ENCODE data around the gene ITGA2B. TPM values are rescaled to one million over a fixed set of nuclear protein-coding genes. Genes with fewer than 3 reads are reported as not detected.
"Not testable (repeated sequence)": the region's sequence is repeated elsewhere in the genome, so short reads cannot be mapped to it uniquely, and the experiment has no call there.

The ITGA2B gene
- total and polyA plus RNA-seq, 2 experiments from 2014 or later = 0.77 to 3.6 TPM

- H3K27me3 ChIP-seq = no peaks in the 10 kb centered on the region
- no peak for TF ChIP-seq EZH2phosphoT487 (IDR thresholded peaks at IDR 0.05; ENCODE audit: low read depth, severe bottlenecking, unreplicated experiment)
- no peak for TF ChIP-seq EZH2 (IDR thresholded peaks at IDR 0.05; ENCODE audit: borderline replicate concordance)
- no peak for TF ChIP-seq CTCF (IDR thresholded peaks at IDR 0.05; ENCODE audit: poor library complexity)
- no peaks in the 10 kb centered on the region for H3K9me2 ChIP-seq (replicated peaks; ENCODE audit: insufficient read depth)
- no peak overlapping the region for H3K4me3 ChIP-seq
- H2AFZ ChIP-seq = no peak overlapping the region
- no peaks in the 10 kb centered on the region for H3K79me2 ChIP-seq
- H4K20me1 ChIP-seq (ENCODE audit: insufficient read depth, poor library complexity, severe bottlenecking) = no peaks in the 10 kb centered on the region
- H3K27ac ChIP-seq = no peak overlapping the region
- no peaks in the 10 kb centered on the region for H3K36me3 ChIP-seq (replicated peaks; ENCODE audit: insufficient read depth, low read depth)
- H3K4me1 ChIP-seq (ENCODE audit: insufficient read depth) = no peaks in the 10 kb centered on the region
- H3K4me2 ChIP-seq = no peak overlapping the region
- DNase-seq (ENCODE audit: low spot score) = no peak
- WGBS (ENCODE audit: low lambda C conversion rate, missing lambda C conversion rate) = 97% methylated on average over 2 of the region's 2 CpGs
- no peaks in the 10 kb centered on the region for H3K9me3 ChIP-seq (ENCODE audit: low read depth)
These were observed 5.4 kb upstream of the ITGA2B start for GRCh38 chr17:44394833-44395232.

DNA sequence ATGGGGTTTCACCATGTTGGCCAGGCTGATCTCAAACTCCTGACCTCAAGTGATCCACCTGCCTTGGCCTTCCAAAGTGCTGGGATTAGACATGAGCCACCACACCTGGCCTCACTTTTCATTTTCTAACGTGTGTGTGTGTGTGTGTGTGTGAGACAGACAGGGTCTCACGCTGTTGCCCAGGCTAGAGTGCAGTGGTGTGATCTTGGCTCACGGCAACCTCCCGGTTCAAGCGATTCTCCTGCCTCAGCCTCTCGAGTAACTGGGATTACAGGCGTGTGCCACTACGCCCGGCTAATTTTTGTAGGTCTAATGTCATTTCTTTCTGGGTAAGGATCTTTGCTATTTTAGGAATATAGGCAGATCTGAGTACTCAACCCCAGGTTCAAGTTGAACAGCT, 4.7 kb upstream of the ITGA2B start:
- not testable (repeated sequence) for H3K36me3 ChIP-seq (replicated peaks; ENCODE audit: insufficient read depth, low read depth)
- 95% methylated on average over 9 of the region's 9 CpGs for WGBS (ENCODE audit: low lambda C conversion rate, missing lambda C conversion rate)

DNA sequence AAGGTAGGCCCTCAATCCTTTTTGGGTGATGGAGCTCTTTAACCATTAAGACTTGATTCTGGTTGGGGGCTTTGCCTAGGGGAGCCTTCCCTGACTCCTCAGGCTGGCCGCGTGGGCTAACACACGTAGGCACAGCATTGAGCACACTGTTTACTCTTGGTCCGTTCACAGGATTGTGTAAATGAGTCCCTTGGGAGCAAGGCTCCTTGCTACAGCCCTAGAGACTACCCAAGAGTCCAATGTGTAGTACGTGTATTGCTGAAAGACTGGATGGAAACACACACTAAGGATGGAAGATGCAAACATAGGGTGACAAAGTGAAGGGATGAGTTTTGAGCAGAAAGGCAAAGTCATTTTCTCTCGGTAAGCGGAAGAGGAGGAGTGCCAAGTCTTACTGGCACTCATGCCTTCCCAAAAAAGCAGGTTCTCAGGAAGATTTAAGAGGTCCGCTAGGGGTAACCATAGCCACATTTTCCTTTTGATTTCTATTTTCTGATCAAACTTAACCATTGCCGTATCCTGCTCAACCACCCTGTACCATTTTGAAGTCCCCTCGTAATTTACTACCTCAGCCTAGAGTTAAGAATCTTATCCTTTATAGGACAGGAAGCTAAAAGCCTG, 911 bp upstream of the ITGA2B start:
- Histone ChIP-seq H4K20me1 (ENCODE audit: insufficient read depth, poor library complexity, severe bottlenecking) (no peaks in the 10 kb centered on the region), H3K4me3 (no peak overlapping the region), H3K27ac (no peak overlapping the region), H3K9me3 (ENCODE audit: low read depth) (no peaks in the 10 kb centered on the region), H3K36me3 (replicated peaks; ENCODE audit: insufficient read depth, low read depth) (no peaks in the 10 kb centered on the region), H3K9me2 (replicated peaks; ENCODE audit: insufficient read depth) (no peaks in the 10 kb centered on the region), H3K4me1 (ENCODE audit: insufficient read depth) (peaks cover 5% of the 10 kb centered on the region), H3K27me3 (peaks cover 10% of the 10 kb centered on the region), H3K79me2 (no peaks in the 10 kb centered on the region), H3K4me2 (no peak overlapping the region), H2AFZ (no peak overlapping the region)
- DNase-seq (ENCODE audit: low spot score) = no peak
- TF ChIP-seq EZH2phosphoT487 (IDR thresholded peaks at IDR 0.05; ENCODE audit: low read depth, severe bottlenecking, unreplicated experiment) = no peak
- TF ChIP-seq CTCF (IDR thresholded peaks at IDR 0.05; ENCODE audit: poor library complexity) = no peak
- no peak for TF ChIP-seq EZH2 (IDR thresholded peaks at IDR 0.05; ENCODE audit: borderline replicate concordance)
- 88% methylated on average over 10 of the region's 10 CpGs for WGBS (ENCODE audit: low lambda C conversion rate, missing lambda C conversion rate)

More for the DNA sequence above, 4.7 kb upstream of the ITGA2B start:
- H3K9me3 ChIP-seq (ENCODE audit: low read depth); H2AFZ ChIP-seq; H3K27me3 ChIP-seq; H3K9me2 ChIP-seq (replicated peaks; ENCODE audit: insufficient read depth); H4K20me1 ChIP-seq (ENCODE audit: insufficient read depth, poor library complexity, severe bottlenecking); H3K79me2 ChIP-seq; H3K27ac ChIP-seq; H3K4me2 ChIP-seq; DNase-seq (ENCODE audit: low spot score); H3K4me3 ChIP-seq; H3K4me1 ChIP-seq (ENCODE audit: insufficient read depth): not testable (repeated sequence)

GRCh38 chr17:44389723-44390202, 314 bp upstream of the ITGA2B start:
- H3K27me3 ChIP-seq = peaks cover 13% of the 10 kb centered on the region
- H2AFZ ChIP-seq = no peak overlapping the region
- H3K36me3 ChIP-seq (replicated peaks; ENCODE audit: insufficient read depth, low read depth) = no peaks in the 10 kb centered on the region
- H3K4me2 ChIP-seq = no peak overlapping the region
- no peaks in the 10 kb centered on the region for H3K79me2 ChIP-seq
- H3K9me2 ChIP-seq (replicated peaks; ENCODE audit: insufficient read depth) = no peaks in the 10 kb centered on the region
- no peak overlapping the region for H3K27ac ChIP-seq
- no peak for DNase-seq (ENCODE audit: low spot score)
- H4K20me1 ChIP-seq (ENCODE audit: insufficient read depth, poor library complexity, severe bottlenecking) = no peaks in the 10 kb centered on the region
- 98% methylated on average over 6 of the region's 6 CpGs for WGBS (ENCODE audit: low lambda C conversion rate, missing lambda C conversion rate)
- no peak overlapping the region for H3K4me3 ChIP-seq
- H3K4me1 ChIP-seq (ENCODE audit: insufficient read depth) = peaks cover 5% of the 10 kb centered on the region
- TF ChIP-seq EZH2 (IDR thresholded peaks at IDR 0.05; ENCODE audit: borderline replicate concordance) (no peak), EZH2phosphoT487 (IDR thresholded peaks at IDR 0.05; ENCODE audit: low read depth, severe bottlenecking, unreplicated experiment) (no peak), CTCF (IDR thresholded peaks at IDR 0.05; ENCODE audit: poor library complexity) (no peak)
- no peaks in the 10 kb centered on the region for H3K9me3 ChIP-seq (ENCODE audit: low read depth)

Data from hepatocyte (in vitro differentiated cells).